A673 (cell line): Measurements from ENCODE around the gene TIAM1. TPM values are rescaled to one million over a fixed set of nuclear protein-coding genes. Genes with fewer than 3 reads are reported as not detected.

Experiments
- BruUV-seq: library from RNA; stranded (reverse); fragments of 400-500 nt; replicated peaks from 2 replicates; lab custom pipeline; 2021; lab: Mats Ljungman, UMichigan
- CTCF ChIA-PET: fragments of 300-600 bp; sonication (Branson Sonifier 250); formaldehyde crosslinking; loops from one replicate; lab custom pipeline; 2022; ENCODE audit warnings: antibody characterized with exemption; lab: Charles Lee
- POLR2A ChIA-PET: fragments of 300-600 bp; sonication (Branson Sonifier 250); formaldehyde crosslinking; loops from one replicate; lab custom pipeline; 2022; ENCODE audit warnings: antibody characterized with exemption; ENCODE audit not compliant: low non-redundant PET; lab: Charles Lee
- DNase-seq: peaks from one replicate; pipeline ENCODE4 v3.0.0-alpha.2; 2015; ENCODE audit warnings: low spot score
- H3K27ac ChIP-seq: fragments of 200-600 bp; sonication (generic); 2 replicates; pipeline ENCODE4 v1.5.1; 2016; ENCODE audit warnings: mixed run types, low read depth, mild to moderate bottlenecking, mixed read lengths, antibody characterized with exemption, low read length; ENCODE audit not compliant: poor library complexity, severe bottlenecking
- H3K27me3 ChIP-seq: fragments of 200-600 bp; sonication (generic); replicated peaks from 2 replicates; pipeline ENCODE4 v1.6.1; 2017; ENCODE audit warnings: mixed run types, low read depth, mild to moderate bottlenecking, mixed read lengths, antibody characterized with exemption, low read length; ENCODE audit not compliant: insufficient read depth, poor library complexity
- H3K36me3 ChIP-seq: fragments of 200-600 bp; sonication (generic); 2 replicates; pipeline ENCODE4 v1.6.1; 2016; ENCODE audit warnings: mixed run types, mild to moderate bottlenecking, mixed read lengths, antibody characterized with exemption, low read length; ENCODE audit not compliant: insufficient read depth, poor library complexity, severe bottlenecking
- H3K4me1 ChIP-seq: fragments of 200-600 bp; sonication (generic); 2 replicates; pipeline ENCODE4 v1.6.1; 2017; ENCODE audit warnings: mixed run types, mild to moderate bottlenecking, mixed read lengths, antibody characterized with exemption, low read length; ENCODE audit not compliant: insufficient read depth, poor library complexity, severe bottlenecking
- H3K4me3 ChIP-seq: fragments of 200-600 bp; sonication (generic); 2 replicates; pipeline ENCODE4 v1.5.1; 2016; ENCODE audit warnings: low read depth, mixed run types, mild to moderate bottlenecking, mixed read lengths, low read length; ENCODE audit not compliant: poor library complexity, severe bottlenecking
- H3K9me3 ChIP-seq: fragments of 200-600 bp; sonication (generic); 2 replicates; pipeline ENCODE4 v1.6.1; 2016; ENCODE audit warnings: mixed run types, low read depth, mild to moderate bottlenecking, mixed read lengths, antibody characterized with exemption, low read length; ENCODE audit not compliant: poor library complexity, severe bottlenecking
- CTCF ChIP-seq: fragments of 300-800, 200-600 bp; sonication (generic); conservative IDR thresholded peaks from 2 replicates; pipeline ENCODE4 v1.5.1; 2017; ENCODE audit warnings: low read depth, mild to moderate bottlenecking, antibody characterized with exemption, low read length, moderate library complexity, mixed read lengths
- EZH2 ChIP-seq: fragments of 200-600 bp; sonication (generic); IDR thresholded peaks from 2 replicates; pipeline ENCODE4 v1.6.1; 2017; ENCODE audit warnings: borderline replicate concordance, low read depth, mild to moderate bottlenecking, mixed read lengths, antibody characterized with exemption, low read length; ENCODE audit not compliant: poor library complexity, severe bottlenecking
- intact Hi-C: fragments of 100-400 bp; cut with micrococcal nuclease; formaldehyde crosslinking; loops from one replicate; pipeline ENCODE4 v1.10.0; 2022; ENCODE audit not compliant: unreplicated experiment
- total RNA-seq: library from RNA; stranded (reverse); gene quantifications from 2 replicates; pipeline ENCODE4 v1.2.3, GENCODE V29; 2021

The TIAM1 gene
- total RNA-seq, 1 experiment from 2014 or later, result 9.6 TPM

- H3K9me3 ChIP-seq, result no peaks in the 10 kb centered on the region
- H3K4me3 ChIP-seq, result no peak overlapping the region
- H3K36me3 ChIP-seq, result no peaks in the 10 kb centered on the region
- no TSS peak for BruUV-seq
- DNase-seq, result no peak
- TF ChIP-seq CTCF (no peak), EZH2 (no peak)
- intact Hi-C loops, result no loop called here
- no peaks in the 10 kb centered on the region for H3K4me1 ChIP-seq
- H3K27me3 ChIP-seq, result no peaks in the 10 kb centered on the region
- H3K27ac ChIP-seq, result no peak overlapping the region
- POLR2A ChIA-PET, result no interaction called here
- CTCF ChIA-PET, result no interaction called here
Observed at GRCh38 chr21:31184459-31184858, 159.6 kb downstream of the TIAM1 start.

- BruUV-seq, result no TSS peak
- ChIA-PET CTCF (interaction anchor here (0.6 kb wide), 1 partner anchor 1493 kb away, joined by 10 read pairs; no protein-coding TSS in a partner anchor), POLR2A (no interaction called here)
- intact Hi-C loops, result no loop called here
- Histone ChIP-seq H3K27me3 (no peaks in the 10 kb centered on the region), H3K9me3 (no peaks in the 10 kb centered on the region), H3K36me3 (no peaks in the 10 kb centered on the region), H3K4me1 (no peaks in the 10 kb centered on the region), H3K27ac (no peak overlapping the region), H3K4me3 (no peak overlapping the region)
- no peak for TF ChIP-seq EZH2
- no peak for DNase-seq
Observed at GRCh38 chr21:31182231-31183140, 161.6 kb downstream of the TIAM1 start.

GRCh38 chr21:31181082-31181750 lies 162.8 kb downstream of the TIAM1 start:
- H3K36me3 ChIP-seq, result no peaks in the 10 kb centered on the region
- ChIA-PET POLR2A (no interaction called here), CTCF (interaction anchor here (1.0 kb wide), 1 partner anchor 82 kb away, joined by 4 read pairs; no protein-coding TSS in a partner anchor)
- no peak overlapping the region for H3K4me3 ChIP-seq
- intact Hi-C loops, result loop anchor here (2.0 kb wide), 1 partner anchor 82 kb away; no protein-coding TSS in a partner anchor
- H3K9me3 ChIP-seq, result no peaks in the 10 kb centered on the region
- no peaks in the 10 kb centered on the region for H3K4me1 ChIP-seq
- no peak for TF ChIP-seq EZH2
- TF ChIP-seq CTCF, result no peak
- no peaks in the 10 kb centered on the region for H3K27me3 ChIP-seq
- BruUV-seq, result no TSS peak
- no peak overlapping the region for H3K27ac ChIP-seq
- no peak for DNase-seq
